GM12801 (cell line): Measurements from ENCODE around the gene ABCC4.

Experiments
- TF ChIP-seq, protein P1 (sequence below): IDR thresholded peaks from one replicate; pipeline ENCODE4 v1.5.1; 2011; ENCODE audit warnings: control low read depth; ENCODE audit not compliant: insufficient read length; ENCODE audit errors: extremely low read depth

The ABCC4 gene

GRCh38 chr13:95224064-95224463, 77.2 kb downstream of the ABCC4 start:
- TF ChIP-seq, protein P1, sequence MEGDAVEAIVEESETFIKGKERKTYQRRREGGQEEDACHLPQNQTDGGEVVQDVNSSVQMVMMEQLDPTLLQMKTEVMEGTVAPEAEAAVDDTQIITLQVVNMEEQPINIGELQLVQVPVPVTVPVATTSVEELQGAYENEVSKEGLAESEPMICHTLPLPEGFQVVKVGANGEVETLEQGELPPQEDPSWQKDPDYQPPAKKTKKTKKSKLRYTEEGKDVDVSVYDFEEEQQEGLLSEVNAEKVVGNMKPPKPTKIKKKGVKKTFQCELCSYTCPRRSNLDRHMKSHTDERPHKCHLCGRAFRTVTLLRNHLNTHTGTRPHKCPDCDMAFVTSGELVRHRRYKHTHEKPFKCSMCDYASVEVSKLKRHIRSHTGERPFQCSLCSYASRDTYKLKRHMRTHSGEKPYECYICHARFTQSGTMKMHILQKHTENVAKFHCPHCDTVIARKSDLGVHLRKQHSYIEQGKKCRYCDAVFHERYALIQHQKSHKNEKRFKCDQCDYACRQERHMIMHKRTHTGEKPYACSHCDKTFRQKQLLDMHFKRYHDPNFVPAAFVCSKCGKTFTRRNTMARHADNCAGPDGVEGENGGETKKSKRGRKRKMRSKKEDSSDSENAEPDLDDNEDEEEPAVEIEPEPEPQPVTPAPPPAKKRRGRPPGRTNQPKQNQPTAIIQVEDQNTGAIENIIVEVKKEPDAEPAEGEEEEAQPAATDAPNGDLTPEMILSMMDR: no peak

DNA sequence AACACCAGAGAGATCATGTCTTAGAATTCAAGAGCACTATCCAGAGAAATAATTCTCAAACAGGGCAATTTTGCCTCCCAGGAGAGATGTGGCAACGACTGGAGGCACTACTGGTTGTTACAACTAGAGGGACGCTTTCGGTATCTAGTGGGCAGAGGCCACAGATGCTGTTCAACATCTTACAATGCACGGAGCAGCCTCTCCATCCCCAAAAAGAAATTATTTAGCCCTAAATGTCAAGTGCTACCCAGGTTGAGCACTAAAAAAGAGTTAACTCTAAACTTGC, 78.6 kb downstream of the ABCC4 start:
- TF ChIP-seq, protein P1: no peak

DNA sequence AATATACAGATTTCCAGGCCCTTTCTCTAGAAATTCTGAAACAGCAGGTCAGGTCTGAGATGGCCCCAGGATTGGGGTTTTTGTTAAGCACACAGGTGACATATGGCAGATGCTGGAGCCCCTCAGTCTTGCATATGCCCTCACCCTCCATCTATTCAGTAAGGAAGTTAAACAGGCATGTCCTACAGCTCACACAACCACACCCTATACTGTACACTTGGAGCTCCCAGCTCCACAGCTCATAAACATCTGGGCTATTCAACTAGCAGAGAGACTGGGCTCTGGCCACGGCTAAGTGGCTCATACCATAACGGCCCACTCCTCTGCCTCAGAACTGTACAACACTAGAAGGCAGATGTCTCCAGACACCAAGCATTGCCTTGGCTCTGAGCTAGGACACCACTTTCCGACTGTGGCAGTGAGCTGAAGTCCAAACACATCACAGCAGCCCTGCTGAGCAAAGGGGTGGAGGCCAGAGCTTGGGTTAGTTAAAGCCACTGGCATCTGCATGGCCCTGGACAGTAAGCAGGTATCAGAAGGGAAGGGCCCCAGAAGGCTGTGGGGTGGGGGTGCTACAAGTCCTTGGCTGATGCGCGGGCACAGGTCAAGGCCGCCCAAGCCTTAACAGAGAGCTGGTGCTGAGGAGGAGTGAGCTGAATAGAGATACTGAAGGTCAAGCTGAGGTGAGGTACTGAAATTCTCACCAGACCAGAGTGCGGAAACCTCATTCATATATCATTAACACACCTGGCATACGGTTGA, 79.1 kb downstream of the ABCC4 start:
- TF ChIP-seq, protein P1: no peak

DNA sequence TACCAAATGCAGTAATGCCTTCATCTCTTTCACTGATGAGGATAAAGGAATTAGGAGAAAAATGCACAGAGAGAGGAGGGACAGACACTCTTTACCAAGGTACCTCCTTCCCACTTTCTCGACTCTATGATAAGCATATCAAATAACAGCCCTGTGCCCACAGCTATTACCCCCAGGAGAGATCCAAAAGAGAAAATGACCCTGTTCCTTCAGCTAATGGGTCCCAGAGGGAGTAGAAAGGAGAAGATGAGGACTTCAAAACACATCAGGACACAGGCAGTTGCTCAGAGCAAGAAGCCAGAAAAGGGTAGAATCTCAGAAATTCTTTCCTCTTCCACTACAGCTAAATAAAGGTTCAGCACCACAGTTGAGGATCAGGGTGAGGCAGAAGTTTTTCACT, 80.6 kb downstream of the ABCC4 start:
- TF ChIP-seq, protein P1: no peak

DNA sequence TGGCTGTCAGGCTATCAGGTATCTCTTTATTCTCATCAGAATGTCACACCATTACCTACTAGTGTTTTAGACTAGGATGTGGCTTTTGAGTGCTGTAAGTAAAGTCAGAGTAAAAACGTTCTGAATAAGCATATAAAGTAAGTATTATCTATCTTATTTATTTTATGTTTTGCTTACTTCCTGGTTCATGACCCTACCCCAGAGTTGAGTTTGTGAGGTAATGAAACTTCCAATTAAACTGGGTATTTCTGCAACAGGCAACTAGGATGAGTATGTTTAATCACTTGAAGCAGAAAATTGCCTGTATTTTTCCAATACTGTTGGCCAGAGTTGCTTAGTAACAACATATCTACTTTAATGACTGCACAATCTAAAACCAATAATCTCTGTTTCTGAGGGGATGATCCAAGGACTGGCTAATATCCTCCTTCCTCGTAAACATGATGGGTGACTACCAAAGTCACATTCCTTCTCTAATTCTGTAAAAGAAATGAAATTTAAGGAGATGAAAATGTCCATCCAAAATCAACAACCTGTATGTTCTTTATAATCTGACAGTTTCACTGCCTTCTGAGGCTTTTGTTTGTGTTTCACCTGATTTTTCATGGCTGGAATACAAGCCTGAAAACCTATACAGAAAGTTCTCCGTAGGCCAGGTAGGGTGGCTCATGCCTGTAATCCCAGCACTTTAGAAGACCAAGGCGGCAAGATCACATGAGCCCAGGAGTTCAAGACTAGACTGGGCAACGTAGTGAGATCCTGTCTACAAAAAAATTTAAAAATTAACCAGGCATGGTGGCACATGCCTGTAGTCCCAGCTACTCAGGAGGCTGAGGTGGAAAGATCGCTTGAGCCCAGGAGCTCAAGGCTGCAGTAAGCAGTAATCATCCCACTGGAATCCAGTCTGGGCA, 83.1 kb downstream of the ABCC4 start:
- TF ChIP-seq, protein P1: no peak

DNA sequence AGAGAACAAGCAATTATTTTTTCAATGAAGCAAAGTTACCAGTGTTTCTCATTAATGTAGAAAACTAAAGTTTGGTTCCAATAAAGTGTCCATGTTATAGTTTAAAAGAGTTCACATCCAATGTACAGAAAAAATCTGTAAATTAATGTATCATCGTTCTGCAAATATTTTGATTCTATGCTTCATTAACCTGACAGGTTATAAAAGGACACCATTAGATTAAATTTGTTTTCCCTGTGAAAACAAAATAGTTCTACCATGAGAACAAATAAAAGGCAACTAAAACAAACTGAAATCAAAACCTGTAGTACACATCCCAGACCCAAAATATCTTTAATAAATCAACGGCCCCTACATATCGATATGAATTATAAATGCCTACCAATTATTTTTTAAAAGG, 85.1 kb downstream of the ABCC4 start:
- TF ChIP-seq, protein P1: no peak

- TF ChIP-seq, protein P1: no peak
These were observed 88.0 kb downstream of the ABCC4 start for GRCh38 chr13:95212983-95213850.
